CD4-positive, alpha-beta T cell treated with Interleukin-12 subunit alpha and Interleukin-12 subunit beta, for 1 hour (primary cell): Measurements from ENCODE around the gene LRP1B.

ENCODE experiments used
- DNase-seq: peaks from one replicate; pipeline ENCODE4 v3.0.0-alpha.2; 2020

Gene LRP1B

DNA sequence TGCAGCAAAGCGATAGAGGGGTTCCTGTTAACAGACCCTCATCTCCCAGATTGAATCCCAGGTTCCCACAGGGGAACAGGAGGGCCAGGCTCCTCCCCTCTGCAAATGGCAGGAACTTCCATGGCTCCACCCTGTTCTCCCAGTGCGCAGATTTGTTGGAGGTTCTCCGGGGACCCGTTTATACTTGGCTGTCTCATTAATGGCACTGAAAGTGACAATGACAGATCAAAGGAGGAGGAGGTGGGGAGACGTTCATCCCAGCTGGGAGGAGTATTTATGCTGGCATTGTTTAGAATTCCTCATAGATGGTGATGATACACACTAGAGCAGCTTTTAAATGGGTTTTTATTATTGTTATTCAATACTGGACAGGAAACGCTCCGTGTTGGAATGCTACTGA is 186.9 kb downstream of the LRP1B start:
- DNase-seq = no peak

DNA sequence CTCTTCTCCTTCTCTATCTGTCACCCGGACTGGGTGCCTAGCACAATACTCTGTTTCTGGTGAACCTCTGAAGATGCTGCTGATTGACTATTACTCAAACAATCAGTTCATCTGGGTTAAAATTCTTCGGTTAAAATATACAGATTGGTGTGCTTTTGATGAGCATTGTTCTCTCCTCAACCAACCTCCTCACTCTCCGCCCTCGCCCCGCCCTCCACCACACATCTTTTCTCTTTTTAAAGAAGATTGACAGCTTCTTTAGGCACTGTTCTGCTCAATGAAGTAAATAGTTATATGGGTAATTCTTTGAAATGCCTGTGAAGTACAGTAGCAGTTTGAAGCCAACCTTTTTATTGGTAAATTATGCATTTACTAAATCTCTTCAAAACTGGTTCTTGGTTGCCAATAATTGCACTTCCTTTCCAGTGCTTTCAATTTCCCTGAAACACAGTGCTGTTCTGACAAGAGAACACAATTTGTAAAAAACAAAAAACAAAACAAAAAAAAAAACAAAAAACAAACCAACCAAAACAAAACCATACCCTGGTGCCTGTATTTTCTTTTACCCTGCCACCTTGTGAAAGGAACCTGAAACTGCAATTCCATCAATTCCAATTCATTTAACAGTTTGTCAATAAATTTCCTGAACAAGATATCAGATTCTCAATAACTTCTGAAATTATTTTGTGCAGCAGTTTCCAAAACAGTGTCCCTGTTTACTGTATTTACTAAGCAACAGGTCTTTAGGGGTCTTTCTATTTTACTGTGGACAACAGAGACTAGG is 188.6 kb downstream of the LRP1B start:
- no peak for DNase-seq

DNA sequence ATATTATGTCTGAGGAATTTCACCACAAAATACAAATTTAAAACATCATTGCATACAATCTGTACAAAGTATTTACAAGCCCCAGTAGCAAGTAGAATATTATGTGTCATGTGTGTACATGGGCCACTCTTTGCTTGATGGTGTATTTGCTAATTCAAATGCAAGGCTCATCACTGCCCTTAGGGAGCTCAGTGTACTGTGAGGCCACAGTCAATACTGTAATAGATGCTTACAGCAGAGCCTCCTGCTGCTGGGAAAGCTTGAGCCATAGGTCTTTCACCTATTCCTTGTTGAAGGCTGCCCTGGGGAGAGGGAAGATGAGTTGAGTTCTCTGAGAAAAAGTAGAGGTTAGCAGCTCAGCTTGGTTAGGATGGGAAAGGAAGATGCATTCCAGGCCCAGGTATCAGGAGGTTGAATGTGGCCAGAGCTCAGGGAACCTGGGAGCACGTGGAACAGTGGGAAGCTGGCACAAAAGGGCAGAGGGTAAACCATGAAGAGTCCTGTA is 189.6 kb downstream of the LRP1B start:
- no peak for DNase-seq

DNA sequence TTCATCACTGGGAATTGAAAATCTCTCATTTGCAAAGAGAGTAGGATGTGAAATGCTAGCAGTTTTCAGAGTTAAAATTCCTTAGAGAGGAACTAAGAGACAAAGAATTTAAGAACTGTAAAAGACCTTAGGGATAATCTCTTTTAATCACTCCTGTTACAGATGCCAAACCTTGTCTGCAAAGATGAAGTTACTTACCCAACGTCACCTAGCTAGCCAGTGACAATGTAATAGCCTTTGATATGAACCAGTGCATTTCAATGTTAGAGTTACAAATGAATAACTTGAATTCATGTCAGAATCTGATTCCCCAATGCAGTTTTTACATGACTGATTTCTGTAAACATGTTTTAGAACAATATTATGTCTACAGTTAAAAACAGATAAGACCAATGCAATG is 190.1 kb downstream of the LRP1B start:
- no peak for DNase-seq

DNA sequence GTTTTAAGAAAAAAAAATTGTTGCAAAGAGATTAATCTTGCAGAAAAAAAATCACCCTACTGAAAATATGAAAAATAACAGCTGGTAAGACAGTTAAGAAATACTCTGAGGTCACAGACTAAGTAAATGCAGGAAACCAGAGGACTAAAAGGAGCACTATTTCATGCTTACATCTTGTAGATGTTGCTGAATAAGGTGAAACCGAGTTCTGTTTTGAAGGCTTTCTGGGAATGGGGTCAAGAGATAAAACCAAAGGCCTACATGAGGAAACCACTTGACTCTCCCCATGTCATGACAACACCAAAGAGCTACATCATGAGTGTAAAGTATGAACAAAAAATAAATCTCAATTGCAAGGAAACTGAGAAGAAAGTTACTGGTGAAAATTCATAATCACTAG is 197.6 kb downstream of the LRP1B start:
- DNase-seq = no peak

DNA sequence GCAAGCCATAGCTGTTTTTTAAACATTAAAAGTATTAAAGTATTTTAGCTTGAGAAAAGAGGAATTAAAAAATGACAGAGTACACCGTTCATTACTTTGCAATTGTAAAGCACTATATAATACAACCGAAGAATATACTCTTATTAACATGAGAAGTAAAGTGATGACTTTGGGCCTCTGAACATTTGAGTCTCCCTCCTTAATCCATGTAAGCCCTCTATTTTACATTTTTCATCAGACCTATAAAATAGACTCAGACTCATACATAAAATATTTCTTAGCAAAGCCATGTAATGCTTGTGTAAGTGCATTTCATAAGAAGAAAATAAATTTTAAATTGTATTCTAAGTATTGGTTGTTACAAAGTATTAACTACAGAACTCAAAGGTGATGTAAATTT is 198.6 kb downstream of the LRP1B start:
- DNase-seq = no peak

DNA sequence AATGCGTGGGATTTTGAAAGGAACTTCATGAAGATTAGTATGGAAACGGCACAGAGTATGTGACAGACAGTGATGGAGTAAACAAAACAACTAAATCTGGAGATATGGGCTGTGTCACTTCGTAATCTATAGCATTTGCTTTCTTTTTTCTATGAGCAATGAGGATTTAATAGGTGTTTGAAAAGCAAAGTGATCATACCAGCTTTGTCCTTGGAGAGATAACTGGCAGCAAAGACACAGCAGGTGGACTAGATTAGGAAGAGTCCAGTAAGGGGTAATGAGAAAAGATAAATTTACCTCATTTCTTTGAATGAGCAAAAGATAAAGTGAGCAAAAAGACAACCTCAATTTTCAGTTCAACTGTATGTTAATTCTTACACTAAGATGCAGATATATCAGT is 199.0 kb downstream of the LRP1B start:
- no peak for DNase-seq

DNA sequence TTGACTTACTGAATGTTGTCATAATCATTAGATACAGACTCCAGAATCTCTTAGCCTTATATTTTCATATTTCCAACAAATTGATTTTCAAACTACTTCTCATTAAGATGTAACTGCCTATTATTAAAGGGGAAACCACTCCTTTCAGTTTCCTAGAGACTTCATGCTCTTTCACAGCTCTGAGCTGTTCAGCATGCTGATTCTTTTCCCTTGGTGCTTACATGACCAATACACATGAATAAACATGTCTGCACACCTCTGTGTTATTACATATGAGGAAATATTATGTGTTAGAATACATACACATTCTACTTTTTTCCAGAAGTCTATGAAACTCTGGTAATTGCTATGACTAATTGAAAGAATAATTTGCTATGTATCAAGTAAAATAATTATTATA is 200.0 kb downstream of the LRP1B start:
- no peak for DNase-seq

DNA sequence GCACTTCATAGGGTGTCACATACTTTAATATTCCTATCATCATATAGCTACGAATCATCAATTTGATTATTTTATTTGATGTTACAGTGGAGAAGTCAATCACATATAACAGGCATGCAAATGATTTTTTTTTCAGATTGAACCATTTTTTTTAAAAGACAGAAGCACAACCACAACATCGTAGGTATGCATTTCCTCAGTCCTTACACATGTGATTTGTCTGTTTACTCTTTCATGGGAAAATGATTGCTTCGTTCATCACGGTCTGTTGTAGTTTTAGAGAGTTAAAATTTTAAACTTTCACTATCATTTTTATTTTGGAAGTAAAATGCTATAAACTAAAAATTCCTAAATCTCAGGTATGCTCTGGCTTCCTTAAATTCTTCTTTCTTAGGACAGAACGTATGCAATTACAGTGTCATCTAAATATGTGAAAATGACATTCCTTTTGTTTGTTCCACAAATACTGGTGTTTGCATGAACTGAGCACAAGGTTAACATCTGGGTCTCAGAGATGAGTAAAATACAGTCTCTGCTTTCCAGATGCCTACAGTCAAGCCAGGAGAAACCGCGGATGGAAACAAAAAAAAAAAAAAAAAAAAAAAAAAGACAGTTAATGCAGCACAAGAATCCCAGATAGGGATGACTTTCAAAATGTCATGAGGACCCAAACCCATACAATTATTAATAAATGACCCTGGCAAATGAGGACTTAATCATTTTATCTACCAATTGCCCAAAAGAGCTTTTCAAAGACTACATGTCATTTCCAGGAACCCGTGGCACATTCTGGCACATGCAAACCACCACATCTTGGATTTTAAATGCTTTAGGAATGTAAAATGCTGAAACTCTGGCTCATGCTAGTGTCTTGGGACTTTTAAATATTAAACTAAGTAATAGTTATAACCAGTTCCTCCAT is 201.2 kb downstream of the LRP1B start:
- DNase-seq = no peak

DNA sequence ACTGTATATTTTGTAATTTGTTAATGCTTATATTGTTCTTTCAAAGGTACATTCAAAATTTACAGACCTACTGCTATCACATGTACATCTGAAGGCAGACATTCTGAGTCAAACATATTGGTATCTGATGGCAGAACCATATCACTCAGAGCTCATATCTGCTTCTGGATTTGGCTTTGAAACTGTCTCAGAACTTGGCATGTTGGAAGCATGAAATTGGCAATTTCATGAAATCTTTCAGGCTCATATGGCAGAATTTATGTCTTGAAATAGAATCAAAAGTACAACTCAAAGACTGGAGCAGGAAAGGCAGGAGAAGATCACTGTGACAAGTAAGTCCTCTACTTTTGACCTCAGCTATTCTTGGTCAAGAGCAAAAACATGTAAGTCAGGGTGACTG is 202.3 kb downstream of the LRP1B start:
- no peak for DNase-seq

DNA sequence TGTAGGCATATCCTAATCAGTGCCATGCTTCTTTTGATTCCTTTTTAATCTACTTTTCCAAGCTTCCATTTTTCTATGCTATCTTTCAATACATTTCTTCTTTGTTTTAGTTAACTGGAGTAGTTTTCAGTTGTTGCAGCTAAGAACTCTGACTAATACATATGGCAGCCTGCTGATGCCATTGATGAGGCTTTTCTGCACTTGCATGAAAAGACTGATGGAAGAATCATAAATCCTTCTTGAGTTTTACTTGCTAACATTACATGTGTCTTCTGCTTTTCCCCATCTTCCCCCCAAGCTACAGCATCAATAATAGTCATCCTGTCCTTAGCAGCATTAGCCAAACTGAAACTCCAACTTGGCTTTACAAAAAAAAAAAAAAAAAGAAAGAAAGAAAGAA is 203.3 kb downstream of the LRP1B start:
- no peak for DNase-seq

DNA sequence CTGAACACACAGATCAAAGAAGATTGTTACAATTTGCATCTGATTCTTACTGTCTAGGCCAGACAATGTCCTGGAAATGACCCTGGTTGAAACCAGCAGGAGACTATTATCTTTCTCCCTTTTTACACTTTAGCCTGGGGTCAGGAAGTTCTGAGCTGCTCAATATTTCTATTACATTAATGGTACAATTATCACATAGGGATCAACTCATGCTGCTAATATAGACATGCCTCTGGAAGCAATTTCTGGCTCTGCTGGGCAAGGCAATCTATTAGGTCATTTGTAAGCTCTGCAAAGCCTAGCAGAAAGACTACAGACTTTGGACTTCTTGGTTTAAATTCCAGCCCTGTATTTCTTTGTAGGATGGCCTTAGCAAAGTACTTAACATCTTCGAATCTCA is 205.3 kb downstream of the LRP1B start:
- no peak for DNase-seq

DNA sequence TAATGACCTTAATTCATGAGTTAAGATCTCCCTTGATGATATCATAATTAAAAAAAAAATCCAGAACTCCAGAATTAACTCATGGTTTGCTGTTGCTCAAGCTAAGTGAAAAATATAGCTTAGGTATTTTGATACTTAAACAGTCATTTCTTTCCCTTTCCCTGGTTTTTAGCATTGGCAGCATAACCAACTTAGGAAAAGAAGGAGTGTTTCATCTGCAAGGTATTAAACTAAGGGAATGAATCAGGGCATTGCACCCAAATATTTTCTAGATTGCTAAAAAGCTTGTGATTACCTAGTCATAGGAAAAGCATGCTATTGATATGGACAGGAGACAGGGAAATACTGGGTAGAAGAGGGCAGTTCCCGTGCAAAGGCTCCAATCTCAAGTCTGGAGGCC is 207.2 kb downstream of the LRP1B start:
- no peak for DNase-seq

DNA sequence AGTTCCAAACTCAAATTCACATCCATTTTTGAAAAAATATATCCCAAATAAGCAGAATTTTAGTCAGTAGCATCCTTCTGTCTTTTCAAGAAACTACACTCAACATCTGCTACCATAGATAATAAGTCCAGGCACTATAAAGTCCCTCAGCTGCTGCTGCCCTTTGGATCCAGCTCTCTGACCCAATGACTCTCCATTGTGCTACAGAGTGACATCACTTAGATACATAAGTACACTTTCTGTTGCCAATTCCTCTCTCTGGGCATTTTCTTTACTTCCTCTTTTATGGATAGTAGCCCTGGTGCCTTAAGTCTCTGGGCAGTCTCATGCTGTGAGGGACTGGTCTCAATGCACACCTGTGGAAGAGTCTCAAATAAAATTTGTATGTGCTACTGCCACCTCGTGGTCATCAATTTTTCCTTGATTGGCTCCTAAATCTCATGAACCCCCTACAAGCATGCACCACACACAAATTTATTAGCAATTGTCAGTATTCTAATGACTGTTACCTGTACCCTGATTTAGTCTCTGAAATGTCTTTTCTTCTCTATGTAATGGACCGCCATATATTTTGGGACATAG is 219.2 kb downstream of the LRP1B start:
- peak; percentile 0 for DNase-seq

DNA sequence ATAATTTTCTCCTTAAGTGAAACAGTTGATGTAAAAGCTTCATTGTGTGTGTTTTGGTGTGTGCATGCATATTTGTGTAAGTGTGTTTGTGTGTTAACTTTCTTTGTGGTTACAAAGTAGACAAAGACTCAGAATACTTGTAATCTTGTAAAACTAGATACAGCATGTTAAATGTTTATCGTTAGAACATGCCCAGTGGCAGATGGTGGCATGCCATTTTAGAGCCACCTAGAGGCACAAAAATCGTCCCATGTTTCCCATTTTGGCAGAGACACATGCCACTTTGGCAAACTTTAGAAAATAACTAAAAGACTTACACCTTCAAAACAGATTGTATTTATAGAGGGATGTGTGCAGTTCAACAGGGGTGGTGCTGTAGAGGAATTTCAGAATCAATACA is 224.1 kb downstream of the LRP1B start:
- no peak for DNase-seq

DNA sequence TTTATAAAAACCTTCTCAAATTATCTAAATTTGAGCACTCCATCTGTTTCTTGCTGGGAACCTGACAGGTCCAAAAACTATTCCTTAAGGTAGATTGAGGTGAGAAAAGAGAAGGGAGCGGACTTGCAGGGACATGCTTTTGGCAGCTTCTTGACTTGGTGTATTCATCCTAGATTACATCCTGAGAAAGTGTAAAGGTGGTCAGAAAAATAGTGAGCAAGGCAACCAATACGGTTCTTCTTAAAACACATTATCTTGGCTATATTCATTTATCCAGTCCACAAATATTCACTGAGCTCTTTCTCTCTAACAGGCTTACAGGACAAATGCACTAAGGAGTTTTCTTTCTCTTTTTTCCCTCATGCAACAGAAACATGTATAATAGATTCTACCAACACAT is 230.0 kb downstream of the LRP1B start:
- DNase-seq = no peak

DNA sequence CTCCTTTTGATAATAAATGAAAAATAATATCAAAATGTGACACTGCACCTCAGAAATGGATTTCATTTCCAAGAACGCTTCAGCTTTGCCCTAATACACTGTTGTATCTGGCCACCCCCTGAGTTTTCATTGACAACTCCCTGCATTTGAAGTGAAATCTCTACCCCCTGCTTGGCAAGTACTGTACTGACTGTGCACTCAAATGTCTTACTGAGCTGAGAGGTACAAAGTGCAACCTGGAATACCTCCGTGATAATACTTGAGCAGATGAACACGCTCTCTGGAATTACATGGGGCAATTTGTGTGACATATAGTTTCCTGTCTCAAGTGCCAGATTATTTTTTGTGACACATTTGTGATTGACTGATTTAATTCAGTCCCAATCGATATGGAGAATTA is 231.1 kb downstream of the LRP1B start:
- DNase-seq = no peak

DNA sequence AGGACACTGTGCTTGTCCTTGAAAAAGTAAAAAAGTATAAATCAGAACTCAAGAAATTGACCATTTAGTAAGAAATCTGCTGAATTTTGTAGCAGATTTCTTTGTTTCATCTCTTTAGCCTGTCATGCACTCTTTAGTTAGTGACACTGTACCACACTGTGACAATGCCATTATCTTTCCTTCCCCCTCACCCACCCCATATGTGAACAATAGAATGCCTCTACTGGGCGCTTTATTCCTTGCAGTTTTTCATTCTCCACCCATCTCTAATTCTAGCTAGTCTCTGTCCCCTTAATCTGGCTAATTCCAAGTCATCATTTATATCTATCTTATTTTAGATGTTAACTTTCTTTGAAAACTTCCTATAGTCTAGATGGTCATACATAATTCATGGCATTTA is 241.0 kb downstream of the LRP1B start:
- DNase-seq = no peak

DNA sequence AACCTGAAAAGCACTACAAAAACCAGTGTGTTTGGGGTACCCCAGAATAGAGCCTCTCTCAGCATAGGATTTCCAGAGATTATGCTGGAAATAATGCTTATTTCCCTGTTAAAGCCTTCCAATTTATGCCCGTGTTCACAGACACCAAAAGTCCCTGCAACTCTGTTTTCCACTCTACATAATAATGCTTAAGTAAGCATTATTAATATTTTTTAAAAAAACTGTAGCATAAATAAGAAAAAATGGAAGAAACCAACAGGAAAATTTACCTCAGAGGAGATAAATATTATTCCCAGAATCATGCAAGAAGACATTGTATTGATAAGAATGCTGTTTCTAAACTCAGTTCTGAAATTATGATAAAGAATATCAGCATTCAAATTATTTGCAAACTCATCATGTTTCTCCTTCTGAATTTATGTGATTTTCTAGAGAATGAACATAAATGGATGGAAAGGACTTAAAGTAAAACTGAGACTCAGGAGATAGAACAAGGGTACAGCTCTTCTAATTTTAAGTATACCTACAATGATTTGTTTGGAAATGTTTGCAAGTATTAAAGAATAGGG is 241.7 kb downstream of the LRP1B start:
- no peak for DNase-seq

DNA sequence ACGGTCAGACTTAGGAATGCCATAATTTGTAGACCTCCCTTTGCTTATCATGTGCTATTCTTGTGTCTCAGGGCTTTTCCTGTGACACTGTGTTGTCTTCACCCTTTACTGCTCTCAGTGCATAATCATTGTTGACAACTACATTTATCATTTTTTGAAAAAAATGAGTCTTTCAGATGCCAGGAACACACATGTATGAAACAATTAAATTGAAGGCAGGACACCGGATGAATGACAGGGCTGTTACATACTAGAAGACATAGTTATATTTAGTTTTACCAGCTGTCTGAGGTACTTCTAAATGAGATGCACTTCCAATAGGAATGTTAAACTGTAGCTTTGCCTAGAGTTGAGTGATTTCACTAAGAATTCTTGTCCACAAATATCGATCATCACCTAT is 243.5 kb downstream of the LRP1B start:
- no peak for DNase-seq

DNA sequence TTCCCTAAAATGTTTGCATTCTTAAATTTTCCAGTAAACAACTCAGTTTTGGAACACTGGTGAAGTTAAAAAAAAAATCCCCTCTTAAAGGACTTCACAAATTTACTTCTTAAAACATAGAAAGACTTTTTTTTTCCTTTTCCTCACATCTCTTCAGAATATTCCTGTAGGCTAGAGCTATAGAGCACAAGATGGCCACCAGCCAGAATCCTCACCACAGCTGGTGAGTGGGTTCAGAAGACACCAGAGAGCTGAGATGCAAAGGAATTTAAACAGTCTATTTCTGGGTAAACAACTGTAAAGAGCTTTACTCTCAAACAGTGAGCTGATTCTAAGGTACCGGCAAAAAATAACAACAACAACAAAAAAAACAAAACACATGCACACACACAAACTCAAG is 252.8 kb downstream of the LRP1B start:
- DNase-seq = no peak

DNA sequence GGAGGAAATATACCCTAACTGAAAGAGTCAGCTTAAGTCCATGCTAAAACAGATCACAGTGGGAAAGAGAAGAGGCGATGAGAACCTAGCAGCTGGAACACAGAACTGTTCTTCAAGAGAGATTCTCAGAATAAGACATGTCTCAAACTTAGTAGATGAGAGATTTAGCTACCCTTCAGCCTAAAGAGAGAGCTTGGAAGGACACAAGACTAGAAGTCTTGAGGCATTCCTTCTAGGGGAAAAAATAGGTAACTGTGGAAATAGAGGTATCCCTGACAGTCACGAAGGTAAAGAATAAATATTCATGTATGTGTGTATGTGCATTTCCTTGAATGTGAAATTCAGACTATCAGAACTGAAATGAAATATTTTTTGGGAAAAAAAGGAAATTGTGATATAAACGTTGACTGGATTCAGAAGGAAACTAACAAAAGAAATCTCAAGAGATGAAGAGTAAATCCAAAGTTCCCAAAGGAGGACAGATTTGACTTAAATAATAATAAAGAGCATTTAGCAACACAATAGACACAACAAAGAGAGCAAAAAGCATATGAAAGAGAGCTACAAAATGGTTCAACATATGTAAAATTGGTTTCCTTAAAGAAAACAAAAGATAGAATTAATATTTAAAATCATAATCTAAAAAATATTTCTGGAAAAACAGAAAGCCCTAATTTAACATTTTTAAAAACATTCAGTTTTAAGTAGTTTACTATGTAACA is 258.7 kb downstream of the LRP1B start:
- DNase-seq = no peak

DNA sequence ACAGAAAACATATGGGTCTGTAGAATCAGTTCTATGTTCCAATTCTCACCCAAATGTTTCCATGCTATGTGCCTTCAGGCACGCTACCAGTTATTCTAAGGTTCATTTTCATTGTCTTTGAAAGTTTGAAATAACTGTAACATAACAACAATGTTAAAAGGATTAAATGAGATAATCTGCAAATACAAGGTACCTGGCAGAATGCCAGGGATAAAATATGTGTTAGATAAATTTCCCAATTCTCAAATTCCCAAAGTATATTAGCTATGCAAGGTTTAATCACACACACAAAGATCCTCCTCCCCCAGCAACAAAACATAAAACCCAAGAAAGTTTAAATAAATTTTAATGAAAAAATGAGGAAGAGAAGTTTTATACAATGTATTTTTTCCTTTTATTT is 261.2 kb downstream of the LRP1B start:
- DNase-seq = no peak
